HL-60 (cell line): ENCODE measurements around the gene ELOVL2.

Experiments
- CTCF ChIP-seq: IDR thresholded peaks from one replicate; pipeline ENCODE4 v1.5.1; 2011; ENCODE audit warnings: low read length, control low read depth, inconsistent platforms; ENCODE audit not compliant: insufficient read depth
- GABPA ChIP-seq: IDR thresholded peaks from 2 replicates; pipeline ENCODE4 v1.6.1; 2012; ENCODE audit warnings: low read depth
- POLR2AphosphoS5 ChIP-seq: IDR thresholded peaks from 2 replicates; pipeline ENCODE4 v1.6.1; 2012; ENCODE audit warnings: low read depth
- REST ChIP-seq: IDR thresholded peaks from 2 replicates; pipeline ENCODE4 v1.6.1; 2012; ENCODE audit warnings: low read depth; ENCODE audit not compliant: insufficient replicate concordance
- SPI1 ChIP-seq: IDR thresholded peaks from 2 replicates; pipeline ENCODE4 v1.6.1; 2012; ENCODE audit warnings: low read depth, mild to moderate bottlenecking, borderline replicate concordance

- TF ChIP-seq CTCF (no peak), SPI1 (no peak), GABPA (no peak), REST (no peak), POLR2AphosphoS5 (no peak)
Observed at GRCh38 chr6:11055127-11055627, 11.1 kb upstream of the ELOVL2 start.
